Smooth muscle cell (in vitro differentiated cells): ENCODE results near the gene HOXC5. TPM values are rescaled to one million over a fixed set of nuclear protein-coding genes. Genes with fewer than 3 reads are reported as not detected.

Source experiments
- DNase-seq: peaks from one replicate; lab custom pipeline; 2025; ENCODE audit not compliant: unreplicated experiment; lab: John Stamatoyannopoulos, UW
- H2AFZ ChIP-seq: fragments of 200-600 bp; sonication (generic); 2 replicates; pipeline ENCODE4 v1.6.0; 2016; ENCODE audit warnings: antibody characterized with exemption, low read depth, mild to moderate bottlenecking
- H3F3A ChIP-seq: fragments of 200-600 bp; sonication (generic); 2 replicates; pipeline ENCODE4 v1.6.0; 2017; ENCODE audit warnings: antibody characterized with exemption, low read depth
- H3K27ac ChIP-seq: fragments of 200-600 bp; sonication (generic); 2 replicates; pipeline ENCODE4 v1.5.1; 2016; ENCODE audit warnings: low read depth, mild to moderate bottlenecking
- H3K27me3 ChIP-seq: fragments of 200-600 bp; sonication (generic); 2 replicates; pipeline ENCODE4 v1.6.1; 2016; ENCODE audit warnings: low read depth, mild to moderate bottlenecking
- H3K36me3 ChIP-seq: fragments of 200-600 bp; sonication (generic); 2 replicates; pipeline ENCODE4 v1.5.1; 2016; ENCODE audit warnings: low read depth
- H3K4me1 ChIP-seq: fragments of 200-600 bp; sonication (generic); 2 replicates; pipeline ENCODE4 v1.5.1; 2016; ENCODE audit warnings: low read depth
- H3K4me2 ChIP-seq: fragments of 200-600 bp; sonication (generic); 2 replicates; pipeline ENCODE4 v1.6.0; 2016; ENCODE audit warnings: mild to moderate bottlenecking
- H3K4me3 ChIP-seq: fragments of 200-600 bp; sonication (generic); 2 replicates; pipeline ENCODE4 v1.5.1; 2016; ENCODE audit warnings: mild to moderate bottlenecking
- H3K79me2 ChIP-seq: fragments of 200-600 bp; sonication (generic); 2 replicates; pipeline ENCODE4 v1.6.0; 2016; ENCODE audit warnings: low read depth, mild to moderate bottlenecking
- H3K9ac ChIP-seq: fragments of 200-600 bp; sonication (generic); 2 replicates; pipeline ENCODE4 v1.6.0; 2016; ENCODE audit warnings: low read depth
- H3K9me3 ChIP-seq: fragments of 200-600 bp; sonication (generic); replicated peaks from 2 replicates; pipeline ENCODE4 v1.5.1; 2016; ENCODE audit warnings: low read depth
- H4K20me1 ChIP-seq: fragments of 200-600 bp; sonication (generic); 2 replicates; pipeline ENCODE4 v1.6.0; 2016; ENCODE audit warnings: low read depth
- WGBS: methylation state at CpG from one replicate; pipeline ENCODE4 v1.1.7; 2016; ENCODE audit warnings: low lambda C conversion rate; 5-methylcytosine and 5-hydroxymethylcytosine counted together
- polyA plus RNA-seq: library from polyadenylated mRNA; unstranded; fragments of >200 nt; fragmentation: Nextera tagmentation; extraction: Ambion mirVana; gene quantifications from 2 replicates; pipeline ENCODE4 v1.2.1, GENCODE V29; 2016
- total RNA-seq: library from RNA; depleted of rRNA; stranded (reverse); fragments of >200 nt; gene quantifications from 2 replicates; pipeline ENCODE4 v1.2.3, GENCODE V29; 2014
- TF ChIP-seq, protein P1 (sequence below): fragments of 200-600 bp; sonication (generic); IDR thresholded peaks from 2 replicates; pipeline ENCODE4 v1.5.1; 2017; ENCODE audit warnings: borderline replicate concordance, mild to moderate bottlenecking, antibody characterized with exemption; ENCODE audit not compliant: insufficient read depth, poor library complexity, severe bottlenecking

The HOXC5 gene
- total and polyA plus RNA-seq, 2 experiments from 2014 or later = 0.54 to 1.3 TPM

DNA sequence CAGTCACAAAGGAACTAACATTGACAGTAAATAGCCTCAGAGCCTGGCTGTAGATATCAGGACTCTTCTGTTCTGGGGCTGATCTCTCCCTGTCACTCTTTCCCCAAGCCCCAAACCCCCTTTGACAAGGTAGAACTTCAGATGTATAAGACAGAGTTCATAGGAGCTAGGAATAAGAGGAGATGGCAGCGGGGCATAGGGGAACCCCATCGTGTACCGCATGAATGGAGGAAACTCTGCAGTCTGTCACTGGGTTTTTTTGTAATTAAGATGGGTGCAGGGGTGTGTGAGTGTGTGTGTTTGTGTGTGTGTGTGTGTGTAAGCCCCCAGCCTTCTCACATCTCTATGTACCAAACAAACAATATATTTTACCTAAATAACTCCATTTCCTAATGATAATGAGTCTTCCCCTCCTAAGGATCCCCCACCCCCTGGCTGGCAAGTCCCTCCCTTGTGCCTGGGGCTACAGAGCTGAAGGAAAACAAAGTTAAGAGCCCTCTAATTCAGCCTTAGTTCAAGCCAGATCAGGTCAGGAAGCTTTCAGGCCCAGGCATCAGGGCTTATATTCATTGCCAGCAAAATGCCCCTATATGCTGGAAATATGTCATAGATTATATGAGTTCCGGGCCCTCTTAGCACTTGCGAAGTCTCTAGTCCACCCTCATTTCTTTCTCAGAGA lies 11.7 kb downstream of the HOXC5 start:
- Histone ChIP-seq H3K9me3 (no peaks in the 10 kb centered on the region), H3K27me3 (peaks cover 99% of the 10 kb centered on the region), H3K27ac (no peak overlapping the region), H3K9ac (no peak overlapping the region), H3K36me3 (no peaks in the 10 kb centered on the region), H3F3A (no peaks in the 10 kb centered on the region), H2AFZ (no peak overlapping the region), H3K4me2 (no peak overlapping the region), H4K20me1 (peaks cover 28% of the 10 kb centered on the region), H3K4me3 (no peak overlapping the region), H3K4me1 (peaks cover 4% of the 10 kb centered on the region), H3K79me2 (no peaks in the 10 kb centered on the region)
- DNase-seq = no peak
- WGBS = 49% methylated on average over 5 of the region's 5 CpGs
- TF ChIP-seq, protein P1, sequence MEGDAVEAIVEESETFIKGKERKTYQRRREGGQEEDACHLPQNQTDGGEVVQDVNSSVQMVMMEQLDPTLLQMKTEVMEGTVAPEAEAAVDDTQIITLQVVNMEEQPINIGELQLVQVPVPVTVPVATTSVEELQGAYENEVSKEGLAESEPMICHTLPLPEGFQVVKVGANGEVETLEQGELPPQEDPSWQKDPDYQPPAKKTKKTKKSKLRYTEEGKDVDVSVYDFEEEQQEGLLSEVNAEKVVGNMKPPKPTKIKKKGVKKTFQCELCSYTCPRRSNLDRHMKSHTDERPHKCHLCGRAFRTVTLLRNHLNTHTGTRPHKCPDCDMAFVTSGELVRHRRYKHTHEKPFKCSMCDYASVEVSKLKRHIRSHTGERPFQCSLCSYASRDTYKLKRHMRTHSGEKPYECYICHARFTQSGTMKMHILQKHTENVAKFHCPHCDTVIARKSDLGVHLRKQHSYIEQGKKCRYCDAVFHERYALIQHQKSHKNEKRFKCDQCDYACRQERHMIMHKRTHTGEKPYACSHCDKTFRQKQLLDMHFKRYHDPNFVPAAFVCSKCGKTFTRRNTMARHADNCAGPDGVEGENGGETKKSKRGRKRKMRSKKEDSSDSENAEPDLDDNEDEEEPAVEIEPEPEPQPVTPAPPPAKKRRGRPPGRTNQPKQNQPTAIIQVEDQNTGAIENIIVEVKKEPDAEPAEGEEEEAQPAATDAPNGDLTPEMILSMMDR = no peak

DNA sequence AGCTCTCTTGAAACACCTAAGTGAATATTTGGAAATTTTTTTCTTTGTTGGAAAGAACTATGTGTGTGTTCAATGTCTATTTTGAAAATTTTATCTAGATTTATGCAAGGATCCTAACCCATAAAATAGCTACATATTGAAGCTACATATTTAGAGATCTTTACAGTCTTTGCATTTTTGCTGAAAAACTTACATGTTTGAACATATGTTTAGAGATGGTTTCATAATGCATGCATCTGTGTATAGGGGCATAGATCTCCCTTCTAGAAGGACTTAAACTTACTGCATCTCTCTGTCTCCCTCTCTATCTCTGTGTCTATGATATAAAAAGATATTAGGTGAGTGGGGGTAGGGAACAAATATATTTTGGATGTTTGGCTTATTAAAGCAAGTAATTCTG lies 12.6 kb downstream of the HOXC5 start:
- no peak overlapping the region for H3K4me2 ChIP-seq
- no peaks in the 10 kb centered on the region for H3F3A ChIP-seq
- H3K27me3 ChIP-seq = peaks cover 99% of the 10 kb centered on the region
- no peak overlapping the region for H3K4me3 ChIP-seq
- H4K20me1 ChIP-seq = peaks cover 28% of the 10 kb centered on the region
- no peak overlapping the region for H3K9ac ChIP-seq
- peaks cover 4% of the 10 kb centered on the region for H3K4me1 ChIP-seq
- no peak overlapping the region for H3K27ac ChIP-seq
- H3K9me3 ChIP-seq = no peaks in the 10 kb centered on the region
- H2AFZ ChIP-seq = no peak overlapping the region
- TF ChIP-seq, protein P1 = no peak
- no peaks in the 10 kb centered on the region for H3K36me3 ChIP-seq
- H3K79me2 ChIP-seq = no peaks in the 10 kb centered on the region
- no peak for DNase-seq

DNA sequence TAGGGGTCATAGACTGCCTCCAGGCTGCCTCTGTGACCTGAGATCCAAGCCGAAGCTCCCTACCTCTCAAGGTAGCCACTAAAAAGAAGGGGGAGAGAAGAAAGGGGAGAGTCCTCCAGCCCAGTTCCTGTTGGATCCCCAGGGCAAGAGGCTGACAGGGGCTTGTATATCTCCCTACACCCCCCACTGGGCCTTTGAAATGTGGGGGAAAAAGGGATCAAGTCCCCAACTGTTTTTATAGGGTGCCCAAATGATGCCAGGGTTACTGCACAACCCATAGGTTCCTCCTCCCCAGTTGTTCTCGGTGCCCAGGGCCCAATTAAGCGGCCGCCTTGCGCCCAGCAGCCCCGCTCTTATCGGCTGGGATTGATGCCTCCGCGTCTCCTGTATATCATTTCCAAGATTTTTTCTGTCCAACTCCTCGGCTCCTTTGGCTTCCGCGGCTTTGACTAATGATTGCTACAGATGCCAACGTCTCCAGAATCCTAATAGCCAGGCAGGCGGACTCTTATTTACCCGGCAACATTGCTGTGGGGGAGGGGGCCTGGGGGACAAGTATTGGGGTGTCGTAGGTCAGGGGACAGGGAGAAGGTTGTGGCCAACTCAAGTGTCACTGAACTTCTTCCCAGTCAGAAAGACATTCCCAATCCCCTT lies 13.1 kb downstream of the HOXC5 start:
- H3K36me3 ChIP-seq = no peaks in the 10 kb centered on the region
- no peaks in the 10 kb centered on the region for H3F3A ChIP-seq
- WGBS = 39% methylated on average over 16 of the region's 16 CpGs
- H2AFZ ChIP-seq = no peak overlapping the region
- DNase-seq = no peak
- peaks cover 28% of the 10 kb centered on the region for H4K20me1 ChIP-seq
- no peak overlapping the region for H3K9ac ChIP-seq
- peaks cover 99% of the 10 kb centered on the region for H3K27me3 ChIP-seq
- H3K4me2 ChIP-seq = no peak overlapping the region
- peaks cover 4% of the 10 kb centered on the region for H3K4me1 ChIP-seq
- H3K4me3 ChIP-seq = no peak overlapping the region
- no peak overlapping the region for H3K27ac ChIP-seq
- H3K9me3 ChIP-seq = no peaks in the 10 kb centered on the region
- TF ChIP-seq, protein P1 = no peak
- no peaks in the 10 kb centered on the region for H3K79me2 ChIP-seq

DNA sequence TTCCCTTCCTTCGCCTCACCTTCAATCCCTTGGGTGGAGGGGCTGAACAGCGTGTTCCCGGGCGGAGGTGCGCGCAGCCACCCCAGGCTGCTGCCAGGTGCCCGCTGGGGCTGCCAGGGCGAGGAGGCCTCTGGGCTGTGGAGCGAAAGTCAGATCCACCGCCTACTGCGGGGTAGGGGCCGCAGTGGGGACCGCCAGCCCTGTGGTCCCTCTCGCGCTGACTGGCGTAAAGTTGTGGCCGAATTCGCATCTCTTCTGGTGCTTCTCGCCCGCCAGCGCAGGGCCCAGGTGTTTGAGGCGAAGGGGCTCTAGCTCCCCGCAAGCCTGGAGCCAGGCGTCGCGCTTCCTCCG lies 13.9 kb downstream of the HOXC5 start:
- no peak overlapping the region for H3K27ac ChIP-seq
- peak overlapping the region; percentile 35 for H3K4me2 ChIP-seq
- H3K9ac ChIP-seq = no peak overlapping the region
- H3K36me3 ChIP-seq = no peaks in the 10 kb centered on the region
- peaks cover 4% of the 10 kb centered on the region for H3K4me1 ChIP-seq
- peaks cover 34% of the 10 kb centered on the region for H4K20me1 ChIP-seq
- H3K27me3 ChIP-seq = peaks cover 99% of the 10 kb centered on the region
- no peak for DNase-seq
- WGBS = 13% methylated on average over 27 of the region's 27 CpGs
- H3K79me2 ChIP-seq = no peaks in the 10 kb centered on the region
- H3F3A ChIP-seq = no peaks in the 10 kb centered on the region
- no peaks in the 10 kb centered on the region for H3K9me3 ChIP-seq
- TF ChIP-seq, protein P1 = no peak
- no peak overlapping the region for H3K4me3 ChIP-seq
- no peak overlapping the region for H2AFZ ChIP-seq
